Activated T-cell treated with anti-CD3 and anti-CD28 coated beads, Interleukin-2, amount 50 U/mL, for 72 hours (primary cell): ENCODE results near the gene GPAM. TPM values are rescaled to one million over a fixed set of nuclear protein-coding genes. Genes with fewer than 3 reads are reported as not detected.
"Not testable (repeated sequence)": the region's sequence is repeated elsewhere in the genome, so short reads cannot be mapped to it uniquely, and the experiment has no call there.

Source experiments
- ATAC-seq, 2 donors: fragments of 150-1000 bp; cut with Tn5 transposase; replicated peaks in 1 of 2; 2 replicates each; pipeline ENCODE4 v1.10.0; 2021; ENCODE audit warnings: moderate library complexity in 2 of 2, mild to moderate bottlenecking in 1 of 2
- DNase-seq, 2 donors: peaks; one replicate each; pipeline ENCODE4 v3.0.0; 2021 to 2022; ENCODE audit warnings: mixed read lengths in 1 of 2
- H3K27ac Mint-ChIP-seq: one replicate; pipeline ENCODE4 v1.8.0; 2022; ENCODE audit warnings: mild to moderate bottlenecking, moderate library complexity, mixed read lengths
- H3K27me3 Mint-ChIP-seq: one replicate; pipeline ENCODE4 v1.8.0; 2022; ENCODE audit warnings: low read depth, mixed read lengths
- H3K36me3 Mint-ChIP-seq, 2 donors: one replicate each; pipeline ENCODE4 v1.8.0; 2022; ENCODE audit warnings: mixed read lengths in 2 of 2, mild to moderate bottlenecking in 1 of 2; ENCODE audit not compliant: insufficient read depth in 2 of 2
- H3K4me1 Mint-ChIP-seq: one replicate; pipeline ENCODE4 v1.8.0; 2022; ENCODE audit warnings: low read depth, mixed read lengths
- H3K4me3 Mint-ChIP-seq, 2 donors: one replicate each; pipeline ENCODE4 v1.8.0; 2022; ENCODE audit warnings: mild to moderate bottlenecking in 2 of 2, mixed read lengths in 2 of 2, moderate library complexity in 2 of 2
- H3K9me3 Mint-ChIP-seq, 2 donors: one replicate each; pipeline ENCODE4 v1.8.0; 2022; ENCODE audit warnings: mixed read lengths in 2 of 2
- total RNA-seq, 2 donors: library from RNA; stranded (reverse); gene quantifications; one replicate each; pipeline ENCODE4 v1.2.3, GENCODE V29; 2022

Gene GPAM
- total RNA-seq: 10 to 100 TPM in 1 of 2 donors, 1 to 10 TPM in 1; 8.1 to 10.6 TPM

DNA sequence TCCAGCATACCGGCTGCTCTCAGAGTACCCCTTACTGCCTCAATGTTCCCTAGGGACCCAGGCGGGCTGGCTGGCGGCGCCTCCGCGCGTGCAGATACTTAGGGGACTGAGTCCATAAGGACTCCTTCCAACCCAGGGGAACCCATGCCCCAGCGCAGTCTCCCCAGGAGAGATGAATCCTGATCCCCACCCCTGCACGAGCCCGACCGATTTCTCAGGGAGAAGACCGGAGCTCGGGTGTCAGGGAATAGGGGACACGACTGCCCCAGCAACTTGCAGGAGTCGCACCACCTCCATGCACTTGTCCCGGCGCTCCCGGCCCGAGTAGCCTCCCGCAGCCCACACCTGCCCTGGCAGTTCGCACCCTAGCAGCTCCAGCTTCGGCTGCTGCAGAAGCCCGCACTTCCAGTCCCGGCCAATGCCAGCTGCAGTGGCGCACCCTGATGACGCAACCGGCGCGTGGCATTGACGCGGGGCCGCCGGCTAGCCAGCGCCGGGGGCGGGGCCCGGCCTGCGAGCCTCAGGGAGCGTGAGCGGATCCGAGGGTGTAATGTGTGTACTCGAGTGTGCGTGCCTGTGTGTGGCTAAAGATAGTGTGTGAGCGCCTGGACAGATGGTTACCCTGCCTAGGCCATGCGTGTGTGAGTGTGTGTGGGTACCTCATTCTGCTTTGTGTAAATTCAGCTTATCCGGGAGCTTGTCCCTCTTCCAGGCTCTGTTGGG, at the start of gene GPAM:
GPAM (minus strand) TSS at position 437 of the 723 bp plus-strand sequence. CDS start 1,981 bp downstream, outside the sequence.
- H3K27ac Mint-ChIP-seq: peak within 1 kb of the TSS; percentile 79
- H3K4me1 Mint-ChIP-seq: peaks cover 21% of the 10 kb centered on the region
- H3K9me3 Mint-ChIP-seq: peaks cover 7 to 10% of the 10 kb centered on the region in 2 donors

GRCh38 chr10:112232670-112233069, 49.1 kb upstream of the GPAM start:
- H3K27ac Mint-ChIP-seq: no peak overlapping the region
- peaks cover 0 to 3% of the 10 kb centered on the region in 2 donors for H3K9me3 Mint-ChIP-seq
- DNase-seq (no peak), ATAC-seq (no peak)
- H3K4me3 Mint-ChIP-seq: no peak overlapping the region
- no peaks in the 10 kb centered on the region for H3K4me1 Mint-ChIP-seq
- no peaks in the 10 kb centered on the region for H3K36me3 Mint-ChIP-seq
- peaks cover 12% of the 10 kb centered on the region for H3K27me3 Mint-ChIP-seq

More for the DNA sequence above, at the start of gene GPAM:
- Mint-ChIP-seq H3K36me3 (peaks cover 8 to 15% of the 10 kb centered on the region in 2 donors), H3K27me3 (peaks cover 7% of the 10 kb centered on the region), H3K4me3 (peak within 1 kb of the TSS; percentile 90 to 95)
- DNase-seq: peak; percentile 98 to 100
- peak; percentile 97 to 98 for ATAC-seq

- DNase-seq (no peak), ATAC-seq (no peak)
- Mint-ChIP-seq H3K36me3 (no peaks in the 10 kb centered on the region), H3K27ac (no peak overlapping the region), H3K27me3 (peaks cover 12% of the 10 kb centered on the region), H3K4me3 (no peak overlapping the region), H3K9me3 (no peaks in the 10 kb centered on the region), H3K4me1 (no peaks in the 10 kb centered on the region)
Observed at GRCh38 chr10:112231602-112232400, 48.2 kb upstream of the GPAM start.

GRCh38 chr10:112230325-112230988, 46.9 kb upstream of the GPAM start:
- ATAC-seq: no peak
- no peak overlapping the region for H3K4me3 Mint-ChIP-seq
- H3K9me3 Mint-ChIP-seq: no peaks in the 10 kb centered on the region
- no peaks in the 10 kb centered on the region for H3K36me3 Mint-ChIP-seq
- no peaks in the 10 kb centered on the region for H3K4me1 Mint-ChIP-seq
- H3K27me3 Mint-ChIP-seq: peaks cover 19% of the 10 kb centered on the region
- H3K27ac Mint-ChIP-seq: no peak overlapping the region
- DNase-seq: no peak

DNA sequence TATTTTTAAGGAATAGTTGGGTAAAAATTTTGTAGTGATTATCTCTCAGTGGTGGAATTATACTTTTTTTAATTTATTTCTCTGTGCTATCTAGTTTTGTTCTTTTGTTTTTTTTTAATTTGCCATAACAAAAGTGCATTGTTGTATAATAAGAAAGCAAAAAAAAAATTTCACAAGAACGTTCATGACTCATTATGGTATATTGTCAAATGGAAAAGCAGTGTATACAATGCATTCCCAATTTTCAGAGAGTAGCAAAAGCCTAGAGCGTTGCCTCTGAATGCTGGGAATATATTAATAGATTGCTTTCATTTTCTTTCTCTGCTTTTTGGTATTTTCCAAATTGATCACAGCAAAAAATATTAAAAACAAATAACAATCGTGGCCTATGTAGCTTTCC, 46.3 kb upstream of the GPAM start:
- Mint-ChIP-seq H3K9me3 (no peaks in the 10 kb centered on the region), H3K27me3 (peaks cover 19% of the 10 kb centered on the region), H3K4me3 (no peak overlapping the region), H3K4me1 (no peaks in the 10 kb centered on the region), H3K27ac (no peak overlapping the region), H3K36me3 (no peaks in the 10 kb centered on the region)
- no peak for DNase-seq
- no peak for ATAC-seq

GRCh38 chr10:112229096-112229495, 45.5 kb upstream of the GPAM start:
- H3K27me3 Mint-ChIP-seq: peaks cover 19% of the 10 kb centered on the region
- H3K36me3 Mint-ChIP-seq: no peaks in the 10 kb centered on the region
- DNase-seq (no peak), ATAC-seq (no peak)
- no peaks in the 10 kb centered on the region for H3K9me3 Mint-ChIP-seq
- H3K4me3 Mint-ChIP-seq: no peak overlapping the region
- H3K4me1 Mint-ChIP-seq: no peaks in the 10 kb centered on the region
- H3K27ac Mint-ChIP-seq: no peak overlapping the region

DNA sequence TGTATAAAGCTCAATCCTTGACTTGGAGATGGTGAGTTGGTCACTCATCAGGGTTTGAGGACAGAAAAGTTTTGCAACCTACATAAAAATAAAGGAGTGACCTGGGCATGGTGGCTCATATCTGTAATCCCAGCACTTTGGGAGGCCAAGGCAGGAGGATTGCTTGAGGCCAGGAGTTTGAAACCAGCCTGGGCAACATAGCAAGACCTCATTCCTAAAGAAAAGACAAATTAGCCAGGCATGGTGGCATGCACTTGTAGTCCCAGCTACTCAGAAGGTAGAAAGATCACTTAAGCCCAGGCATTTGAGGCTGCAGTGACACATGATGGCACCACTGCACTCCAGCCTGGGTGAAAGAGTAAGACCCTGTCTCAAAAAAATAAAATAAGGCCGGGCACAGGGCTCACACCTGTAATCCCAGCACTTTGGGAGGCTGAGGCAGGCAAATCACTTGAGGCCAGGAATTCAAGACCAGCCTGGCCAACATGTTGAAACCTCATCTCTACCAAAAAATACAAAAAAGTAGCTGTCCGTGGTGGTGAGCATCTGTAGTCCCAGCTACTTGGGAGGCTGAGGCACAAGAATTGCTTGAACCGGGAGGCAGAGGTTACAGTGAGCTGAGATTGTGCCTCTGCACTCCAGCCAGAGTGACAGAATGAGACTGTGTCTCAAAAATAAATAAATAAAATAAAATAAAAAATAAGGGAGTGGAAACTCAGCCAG, 45.0 kb upstream of the GPAM start:
- not testable (repeated sequence) for H3K4me1 Mint-ChIP-seq, H3K9me3 Mint-ChIP-seq, H3K4me3 Mint-ChIP-seq, H3K27ac Mint-ChIP-seq, H3K36me3 Mint-ChIP-seq, DNase-seq, ATAC-seq
- peaks cover 19% of the 10 kb centered on the region for H3K27me3 Mint-ChIP-seq

GRCh38 chr10:112227331-112227987, 43.9 kb upstream of the GPAM start:
- no peaks in the 10 kb centered on the region for H3K36me3 Mint-ChIP-seq
- no peak for DNase-seq
- H3K4me1 Mint-ChIP-seq: no peaks in the 10 kb centered on the region
- no peak overlapping the region for H3K27ac Mint-ChIP-seq
- H3K27me3 Mint-ChIP-seq: peaks cover 27% of the 10 kb centered on the region
- H3K4me3 Mint-ChIP-seq: no peak overlapping the region
- ATAC-seq: no peak
- H3K9me3 Mint-ChIP-seq: no peaks in the 10 kb centered on the region

GRCh38 chr10:112226439-112227248, 43.1 kb upstream of the GPAM start:
- no peaks in the 10 kb centered on the region for H3K9me3 Mint-ChIP-seq
- no peak overlapping the region for H3K27ac Mint-ChIP-seq
- ATAC-seq (no peak), DNase-seq (no peak)
- H3K4me1 Mint-ChIP-seq: no peaks in the 10 kb centered on the region
- H3K4me3 Mint-ChIP-seq: no peak overlapping the region
- no peaks in the 10 kb centered on the region for H3K36me3 Mint-ChIP-seq
- peaks cover 26% of the 10 kb centered on the region for H3K27me3 Mint-ChIP-seq

- ATAC-seq (no peak), DNase-seq (no peak)
- H3K4me3 Mint-ChIP-seq: no peak overlapping the region
- H3K36me3 Mint-ChIP-seq: no peaks in the 10 kb centered on the region
- no peak overlapping the region for H3K27ac Mint-ChIP-seq
- no peaks in the 10 kb centered on the region for H3K9me3 Mint-ChIP-seq
- peaks cover 19% of the 10 kb centered on the region for H3K27me3 Mint-ChIP-seq
- no peaks in the 10 kb centered on the region for H3K4me1 Mint-ChIP-seq
Observed at GRCh38 chr10:112225771-112226438, 42.3 kb upstream of the GPAM start.

DNA sequence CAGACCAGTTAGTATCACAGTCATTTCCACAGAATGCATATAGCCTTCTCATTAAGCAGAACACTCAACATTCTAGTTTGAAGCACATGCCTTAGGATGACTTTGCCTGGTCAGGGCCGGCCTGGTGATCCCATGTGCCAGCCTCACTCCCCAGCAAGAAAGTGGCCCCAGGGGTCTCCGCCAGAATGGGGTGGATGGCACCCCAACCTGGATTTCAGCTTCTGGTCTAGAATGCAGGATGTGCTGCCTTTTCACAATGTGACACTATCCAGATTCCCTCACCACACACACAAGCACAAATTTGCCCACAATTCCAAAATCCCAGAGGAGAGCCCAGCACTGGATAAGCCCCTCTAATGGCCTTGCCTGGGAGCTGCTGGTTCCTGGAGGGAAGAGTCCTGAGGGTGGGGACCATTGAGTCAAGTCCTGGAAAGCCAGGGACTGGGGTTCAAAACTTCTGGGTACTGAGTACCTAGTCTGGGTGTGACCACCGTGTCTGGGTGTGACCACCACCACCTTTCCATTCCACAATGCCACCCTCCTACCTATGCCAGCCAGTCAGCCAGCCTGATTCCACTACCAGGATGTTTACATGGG, 41.5 kb upstream of the GPAM start:
- H3K27me3 Mint-ChIP-seq: peaks cover 15% of the 10 kb centered on the region
- H3K9me3 Mint-ChIP-seq: peaks cover 1 to 4% of the 10 kb centered on the region in 2 donors
- no peaks in the 10 kb centered on the region for H3K4me1 Mint-ChIP-seq
- no peak overlapping the region for H3K4me3 Mint-ChIP-seq
- ATAC-seq (no peak), DNase-seq (no peak)
- no peak overlapping the region for H3K27ac Mint-ChIP-seq
- peaks cover 0 to 3% of the 10 kb centered on the region in 2 donors for H3K36me3 Mint-ChIP-seq
